GM12872 (cell line): ENCODE data around the gene MEIKIN.

ENCODE experiments used
- TF ChIP-seq, protein P1 (sequence below): IDR thresholded peaks from 3 replicates; pipeline ENCODE4 v1.5.1; 2011; ENCODE audit warnings: low read depth, mild to moderate bottlenecking, low read length, moderate library complexity; ENCODE audit not compliant: insufficient read depth

MEIKIN gene

DNA sequence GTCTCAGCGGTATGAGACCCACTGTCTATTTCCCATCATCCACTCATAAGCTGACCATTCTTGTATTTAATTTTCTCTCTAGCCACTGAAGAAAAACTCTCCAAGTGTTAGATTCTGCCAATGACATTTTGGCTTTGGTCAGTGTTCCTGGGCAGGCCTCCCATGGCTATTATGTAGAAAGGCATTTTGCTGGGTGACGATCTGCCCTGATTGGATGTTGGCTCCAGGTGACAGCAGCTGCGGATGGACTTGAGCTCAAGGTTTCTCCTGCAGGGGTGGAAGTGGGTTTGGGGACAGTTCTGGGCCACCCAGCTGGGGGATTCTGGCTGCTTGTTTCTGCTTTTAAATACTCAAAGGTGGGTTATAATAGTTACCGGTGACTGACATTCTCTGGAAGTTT, 34.4 kb upstream of the MEIKIN start:
- TF ChIP-seq, protein P1, sequence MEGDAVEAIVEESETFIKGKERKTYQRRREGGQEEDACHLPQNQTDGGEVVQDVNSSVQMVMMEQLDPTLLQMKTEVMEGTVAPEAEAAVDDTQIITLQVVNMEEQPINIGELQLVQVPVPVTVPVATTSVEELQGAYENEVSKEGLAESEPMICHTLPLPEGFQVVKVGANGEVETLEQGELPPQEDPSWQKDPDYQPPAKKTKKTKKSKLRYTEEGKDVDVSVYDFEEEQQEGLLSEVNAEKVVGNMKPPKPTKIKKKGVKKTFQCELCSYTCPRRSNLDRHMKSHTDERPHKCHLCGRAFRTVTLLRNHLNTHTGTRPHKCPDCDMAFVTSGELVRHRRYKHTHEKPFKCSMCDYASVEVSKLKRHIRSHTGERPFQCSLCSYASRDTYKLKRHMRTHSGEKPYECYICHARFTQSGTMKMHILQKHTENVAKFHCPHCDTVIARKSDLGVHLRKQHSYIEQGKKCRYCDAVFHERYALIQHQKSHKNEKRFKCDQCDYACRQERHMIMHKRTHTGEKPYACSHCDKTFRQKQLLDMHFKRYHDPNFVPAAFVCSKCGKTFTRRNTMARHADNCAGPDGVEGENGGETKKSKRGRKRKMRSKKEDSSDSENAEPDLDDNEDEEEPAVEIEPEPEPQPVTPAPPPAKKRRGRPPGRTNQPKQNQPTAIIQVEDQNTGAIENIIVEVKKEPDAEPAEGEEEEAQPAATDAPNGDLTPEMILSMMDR, result no peak

DNA sequence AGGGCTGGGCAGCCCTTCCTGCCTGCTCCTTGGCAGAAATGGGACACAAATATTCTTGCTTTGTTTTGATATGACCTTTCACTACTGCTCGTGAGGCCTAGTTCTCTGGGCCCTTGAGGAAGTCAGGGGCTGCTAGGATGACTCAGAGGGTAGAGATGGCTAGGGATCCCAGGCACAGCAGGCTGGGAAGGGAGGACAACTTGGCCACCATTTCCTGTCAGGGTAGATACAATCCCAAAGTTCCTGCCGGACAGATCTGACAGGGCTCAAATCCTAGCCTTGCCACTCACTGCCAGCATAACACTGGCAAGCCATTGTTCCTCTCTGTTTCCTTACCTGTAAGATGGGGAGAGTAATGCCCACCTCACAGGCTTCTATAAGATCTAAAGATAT, 31.7 kb upstream of the MEIKIN start:
- TF ChIP-seq, protein P1, result no peak

DNA sequence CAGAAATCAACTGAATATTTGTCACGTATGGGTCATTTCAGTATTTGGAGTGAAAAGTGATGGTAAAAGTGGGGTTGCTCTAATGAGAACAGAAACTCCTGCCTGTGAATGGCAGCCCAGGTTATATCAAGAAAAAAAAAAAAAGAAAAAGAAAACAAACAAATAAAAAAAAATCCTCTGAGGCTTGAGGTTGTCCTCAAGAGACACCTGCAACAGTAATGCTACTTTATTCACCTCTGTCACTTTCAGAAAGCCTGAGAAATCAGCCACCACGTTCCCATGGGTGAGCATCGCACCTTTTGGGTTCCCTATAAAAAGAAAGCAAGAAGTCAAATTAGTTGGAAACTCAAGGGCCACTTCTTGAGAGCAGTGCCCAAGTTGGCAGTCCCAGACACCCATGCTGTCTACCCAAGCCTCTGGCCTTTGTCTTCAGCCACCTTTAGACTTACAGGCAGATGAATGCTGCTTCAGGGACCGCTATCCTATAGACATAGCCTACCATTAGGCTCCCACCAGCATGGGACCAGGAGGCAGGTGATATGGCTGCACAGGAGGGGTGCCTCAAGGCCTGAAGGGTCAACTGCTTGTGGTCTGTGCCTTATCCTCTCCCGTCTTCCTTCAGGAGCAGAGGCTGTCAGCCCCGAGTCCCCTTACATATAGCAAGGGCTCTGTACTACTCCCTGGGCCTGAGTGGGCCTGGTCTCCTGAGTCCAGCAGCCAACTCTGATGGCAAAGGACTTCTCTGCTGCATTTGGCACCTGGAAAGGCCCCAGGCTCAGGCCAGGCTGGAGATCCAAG, 31.1 kb upstream of the MEIKIN start:
- TF ChIP-seq, protein P1, result no peak

DNA sequence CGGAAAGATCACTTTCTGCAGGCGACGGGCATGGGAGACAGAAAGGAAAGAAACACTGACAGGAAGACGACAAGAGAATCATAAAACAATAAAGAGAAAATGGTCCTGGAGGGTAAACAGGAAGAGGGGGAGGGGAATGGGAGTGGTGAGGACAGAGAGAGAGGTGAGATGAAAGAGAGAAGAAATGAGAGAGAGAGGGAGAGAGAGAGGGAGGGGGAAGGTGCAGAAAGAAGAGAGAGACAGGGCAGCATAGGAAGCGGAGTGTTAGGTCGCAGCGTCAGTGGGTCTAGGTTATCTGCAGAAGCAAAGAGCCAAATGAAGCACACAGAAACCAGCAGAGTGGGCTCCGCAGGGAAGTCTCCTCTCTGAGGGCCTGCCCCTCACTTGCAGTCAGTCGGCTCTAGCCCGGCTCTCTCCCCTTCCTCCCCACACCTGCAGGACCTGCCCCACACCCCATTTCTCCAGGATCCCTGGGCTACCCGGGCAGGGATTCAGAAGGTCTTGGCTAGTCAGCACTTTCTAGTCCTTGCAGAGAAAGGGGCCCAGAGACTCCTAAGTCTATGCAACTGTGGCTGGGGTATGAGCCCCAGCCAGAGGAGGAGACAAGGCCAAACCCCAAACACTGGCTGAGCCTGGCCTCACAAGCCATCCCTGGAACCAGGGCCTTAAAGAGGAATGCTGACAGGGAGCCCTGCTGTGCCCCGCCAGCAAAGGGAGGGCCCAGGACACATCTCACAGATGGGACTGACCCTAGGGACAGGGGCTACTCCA, 29.7 kb upstream of the MEIKIN start:
- TF ChIP-seq, protein P1, result no peak

DNA sequence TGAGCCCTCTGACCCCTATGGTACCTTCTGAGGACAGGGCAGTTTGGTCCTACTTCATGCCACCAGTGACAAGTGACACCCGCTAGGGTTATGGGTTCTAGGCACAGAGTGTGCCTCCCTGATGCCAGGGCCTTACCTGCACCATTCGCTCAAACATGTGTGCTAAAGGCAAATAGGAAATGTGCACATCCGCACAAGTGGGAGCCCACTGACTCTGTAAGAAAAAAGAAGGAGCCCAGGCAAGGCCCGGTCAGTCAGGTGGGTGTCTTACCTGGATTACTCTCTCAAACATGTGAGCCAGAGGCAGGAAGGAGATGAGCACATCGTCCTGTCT, 29.1 kb upstream of the MEIKIN start:
- TF ChIP-seq, protein P1, result no peak

DNA sequence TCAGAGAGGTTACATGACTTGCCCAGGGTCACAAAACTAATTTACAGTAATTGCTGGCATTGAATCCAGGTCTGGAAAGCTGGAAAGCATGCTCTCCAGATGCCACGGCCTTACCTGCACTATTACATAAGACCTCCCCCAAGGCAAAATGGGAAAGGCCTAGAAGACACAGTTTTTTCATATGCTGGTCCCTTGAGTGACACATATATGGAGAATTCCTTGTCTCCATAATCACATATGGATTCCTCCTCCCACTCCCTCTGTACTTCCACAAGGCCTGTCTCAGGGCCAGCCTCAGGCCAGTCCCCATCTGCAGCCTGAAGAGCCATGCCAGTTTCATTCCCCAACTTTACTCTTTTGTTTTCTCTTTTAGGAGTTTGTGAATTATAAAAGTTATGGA, 28.6 kb upstream of the MEIKIN start:
- TF ChIP-seq, protein P1, result no peak

DNA sequence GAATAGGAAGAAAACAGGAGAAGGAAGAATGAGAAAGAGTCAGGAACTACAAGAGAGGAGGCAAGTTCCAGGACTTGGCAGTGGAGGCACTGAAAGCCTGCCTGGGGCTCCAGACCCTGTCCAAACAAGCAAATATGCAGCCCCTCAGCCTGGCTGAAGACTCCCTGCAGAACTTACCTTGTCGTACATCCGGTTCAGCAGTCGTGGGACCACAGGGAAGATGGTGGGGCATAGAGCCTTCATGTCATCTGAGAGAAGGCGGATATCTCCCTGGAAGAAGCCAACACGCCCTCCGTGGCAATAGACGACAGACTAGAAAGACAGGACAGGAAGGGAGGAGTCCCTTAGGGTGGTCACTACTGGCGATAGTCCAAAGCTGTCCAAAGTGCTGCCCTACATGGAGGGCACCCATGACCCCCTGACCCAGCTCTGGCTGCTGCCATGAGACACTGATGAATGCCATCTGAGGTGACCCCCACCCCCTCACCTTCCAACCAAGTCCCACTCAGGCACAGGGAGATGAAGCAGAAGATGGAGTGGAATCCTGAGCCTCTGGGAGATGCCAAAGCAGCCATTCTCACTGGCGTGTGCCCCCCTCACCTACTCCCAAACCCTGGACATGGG, 27.7 kb upstream of the MEIKIN start:
- TF ChIP-seq, protein P1, result no peak
